AG04449 (cell line): Measurements from ENCODE around the gene INTS1.

Experiments used
- CTCF ChIA-PET: fragments of 350-600 bp; formaldehyde crosslinking; extraction: SDS; loops from one replicate; lab custom pipeline; 2021; ENCODE audit warnings: antibody characterized with exemption; lab: Yijun Ruan, JAX
- POLR2A ChIA-PET: fragments of 400-600, 350-600 bp; formaldehyde crosslinking; extraction: SDS; loops from one replicate; lab custom pipeline; 2020; ENCODE audit warnings: antibody characterized with exemption, inconsistent platforms; lab: Yijun Ruan, JAX
- DNase-seq: peaks from one replicate; pipeline ENCODE4 v3.0.0-alpha.2; 2010; ENCODE audit warnings: low read depth, low spot score
- H3K4me3 ChIP-seq: 2 replicates; pipeline ENCODE4 v1.5.1; 2011; ENCODE audit warnings: low read depth, mild to moderate bottlenecking, control low read depth, low read length
- CTCF ChIP-seq: IDR thresholded peaks from one replicate; pipeline ENCODE4 v1.5.1; 2011; ENCODE audit warnings: mild to moderate bottlenecking, moderate library complexity, low read length, control low read depth, inconsistent platforms; ENCODE audit not compliant: insufficient read depth; ENCODE audit errors: missing control alignments

INTS1 gene

GRCh38 chr7:1503816-1504775 lies at the start of gene INTS1:
TSS of gene INTS1 (minus strand) at chr7:1504389. CDS start at chr7:1503960, 429 bp downstream.
- TF ChIP-seq CTCF, result peak; percentile 77
- peak within 1 kb of the TSS; percentile 91 for H3K4me3 ChIP-seq
- CTCF ChIA-PET, result interaction anchor here (0.7 to 3.2 kb wide), 13 partner anchors 10 to 706 kb away, joined by 3 to 15 read pairs (median 4); partner anchors contain the start of gene TMEM184A
- DNase-seq, result peak; percentile 16
- POLR2A ChIA-PET, result no interaction called here

- ChIA-PET CTCF (no interaction called here), POLR2A (no interaction called here)
- TF ChIP-seq CTCF, result no peak
- no peak for DNase-seq
- no peak overlapping the region for H3K4me3 ChIP-seq
Measured at GRCh38 chr7:1553512-1554210, 49.5 kb upstream of the INTS1 start.

GRCh38 chr7:1552200-1552599 lies 48.0 kb upstream of the INTS1 start:
- CTCF ChIA-PET, result no interaction called here
- POLR2A ChIA-PET, result no interaction called here
- no peak for TF ChIP-seq CTCF
- no peak for DNase-seq
- H3K4me3 ChIP-seq, result no peak overlapping the region

- no peak for TF ChIP-seq CTCF
- ChIA-PET POLR2A (no interaction called here), CTCF (no interaction called here)
- no peak overlapping the region for H3K4me3 ChIP-seq
- no peak for DNase-seq
Measured at GRCh38 chr7:1550846-1551155, 46.6 kb upstream of the INTS1 start.

GRCh38 chr7:1550005-1550845 lies 46.0 kb upstream of the INTS1 start:
- no peak for DNase-seq
- no peak overlapping the region for H3K4me3 ChIP-seq
- ChIA-PET CTCF (no interaction called here), POLR2A (no interaction called here)
- TF ChIP-seq CTCF, result no peak
